22Rv1 (cell line): ENCODE results near the gene PADI4.

Experiments used
- CTCF ChIP-seq: fragments of 450-650 bp; IDR thresholded peaks from 2 replicates; pipeline ENCODE4 v1.5.1; 2017; ENCODE audit warnings: mild to moderate bottlenecking
- ZFX ChIP-seq: fragments of 450-650 bp; IDR thresholded peaks from 2 replicates; pipeline ENCODE4 v1.6.1; 2017; ENCODE audit warnings: antibody characterized with exemption, borderline replicate concordance

DNA sequence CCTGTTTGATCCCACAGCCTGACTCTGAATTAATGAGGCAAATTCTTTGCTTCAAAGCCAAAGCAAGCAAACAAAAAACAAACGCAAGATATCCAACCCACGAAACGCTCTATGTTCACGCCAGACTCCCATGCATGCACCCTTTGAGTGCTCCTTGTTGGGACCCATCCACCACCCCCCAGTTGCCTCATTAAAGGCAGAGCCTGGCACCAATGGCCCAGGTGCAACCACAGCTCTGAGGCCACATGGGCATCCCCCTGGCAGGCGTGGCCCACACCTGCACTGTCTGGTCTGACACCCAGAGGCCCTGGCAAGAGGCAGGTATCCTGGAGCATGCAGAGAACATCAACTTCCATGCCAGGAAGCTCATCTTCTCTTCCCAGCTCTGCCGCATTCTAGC, 1.1 kb upstream of the PADI4 start:
- TF ChIP-seq CTCF (no peak), ZFX (no peak)
